Measurements from ENCODE around the gene ANK2.

ANK2 gene

DNA sequence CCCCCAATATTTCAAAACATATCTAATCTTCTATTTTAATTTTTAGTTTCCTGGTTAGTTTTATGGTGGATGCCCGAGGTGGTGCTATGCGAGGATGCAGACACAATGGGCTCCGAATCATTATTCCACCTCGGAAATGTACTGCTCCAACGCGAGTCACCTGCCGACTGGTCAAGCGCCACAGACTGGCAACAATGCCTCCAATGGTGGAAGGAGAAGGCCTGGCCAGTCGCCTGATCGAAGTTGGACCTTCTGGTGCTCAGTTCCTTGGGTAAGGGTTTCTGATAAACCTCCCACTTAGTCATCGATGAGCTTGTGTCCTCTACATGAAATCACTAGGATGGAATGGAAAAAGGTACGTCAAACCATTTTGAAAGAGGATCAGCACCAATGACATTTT is 280.7 kb downstream of the ANK2 start:
- no peak for DNase-seq (ENCODE audit: low read depth in 4 of 4, low spot score in 1 of 4)

DNA sequence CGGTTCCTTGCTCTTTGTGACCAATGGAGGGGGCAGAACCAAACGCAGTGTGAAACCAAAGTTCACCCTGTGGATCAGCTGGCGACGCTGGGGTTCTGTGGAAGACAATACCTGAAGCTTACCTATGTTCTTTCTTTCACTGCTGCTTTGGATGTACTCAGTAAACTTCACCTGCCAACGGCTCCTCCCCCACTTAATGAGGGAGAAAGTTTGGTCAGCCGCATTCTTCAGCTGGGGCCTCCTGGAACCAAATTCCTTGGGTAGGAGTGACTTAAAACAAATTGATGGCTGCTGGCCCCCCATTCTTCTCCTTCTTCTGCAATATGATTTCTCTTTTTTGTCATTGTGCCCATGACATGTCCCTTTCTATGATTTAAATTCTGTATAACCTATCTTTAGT is 282.4 kb downstream of the ANK2 start:
- no peak for DNase-seq (ENCODE audit: low read depth in 4 of 4, low spot score in 1 of 4)

DNA sequence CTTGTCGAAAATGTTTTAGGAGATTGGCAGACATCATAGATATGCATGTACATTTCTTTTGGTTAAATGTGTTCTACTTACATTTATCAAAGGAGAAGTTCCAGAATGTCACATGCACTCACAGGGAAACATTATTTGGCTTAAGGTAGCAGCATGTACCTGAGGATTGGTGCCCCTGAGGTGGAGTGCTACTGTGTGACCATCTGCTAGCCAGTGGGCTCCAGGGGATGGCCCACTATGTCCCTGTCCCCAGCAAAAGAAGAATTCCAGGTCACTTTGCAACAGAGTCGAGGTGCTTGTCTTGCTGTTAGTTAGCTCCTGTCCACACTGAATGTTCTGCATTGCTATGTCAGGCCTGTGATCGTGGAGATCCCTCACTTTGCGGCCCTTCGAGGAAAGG is 283.2 kb downstream of the ANK2 start:
- no peak for DNase-seq (ENCODE audit: low read depth in 4 of 4, low spot score in 1 of 4)

DNA sequence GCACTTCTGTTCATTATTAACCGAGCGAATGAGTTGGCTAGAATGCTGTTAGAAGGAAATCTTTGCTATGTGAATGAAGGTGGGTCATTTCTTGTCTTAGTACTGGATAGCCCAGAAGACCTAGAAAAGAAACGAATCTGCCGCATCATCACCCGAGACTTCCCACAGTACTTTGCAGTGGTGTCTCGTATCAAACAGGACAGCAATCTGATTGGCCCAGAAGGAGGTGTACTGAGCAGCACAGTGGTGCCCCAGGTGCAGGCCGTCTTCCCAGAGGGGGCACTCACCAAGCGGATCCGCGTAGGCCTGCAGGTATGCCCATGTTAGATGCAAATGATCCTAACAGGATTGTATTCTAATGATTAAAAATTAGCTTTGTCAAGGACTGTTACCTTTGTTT is 286.3 kb downstream of the ANK2 start:
- no peak for DNase-seq (ENCODE audit: low read depth in 4 of 4, low spot score in 1 of 4)

DNA sequence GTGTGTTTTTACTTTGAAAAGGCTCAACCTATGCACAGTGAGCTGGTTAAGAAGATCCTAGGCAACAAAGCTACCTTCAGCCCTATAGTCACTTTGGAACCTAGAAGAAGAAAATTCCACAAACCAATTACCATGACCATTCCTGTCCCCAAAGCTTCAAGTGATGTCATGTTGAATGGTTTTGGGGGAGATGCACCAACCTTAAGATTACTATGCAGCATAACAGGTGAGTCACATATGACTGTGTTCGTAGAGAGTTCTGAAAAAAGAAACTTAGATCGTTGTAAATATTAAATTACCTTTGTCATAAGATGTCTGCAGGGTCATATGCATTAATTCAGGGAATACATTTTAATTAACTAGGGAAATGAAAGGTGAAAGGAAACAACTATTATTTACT is 287.1 kb downstream of the ANK2 start:
- no peak for DNase-seq (ENCODE audit: low read depth in 4 of 4, low spot score in 1 of 4)

DNA sequence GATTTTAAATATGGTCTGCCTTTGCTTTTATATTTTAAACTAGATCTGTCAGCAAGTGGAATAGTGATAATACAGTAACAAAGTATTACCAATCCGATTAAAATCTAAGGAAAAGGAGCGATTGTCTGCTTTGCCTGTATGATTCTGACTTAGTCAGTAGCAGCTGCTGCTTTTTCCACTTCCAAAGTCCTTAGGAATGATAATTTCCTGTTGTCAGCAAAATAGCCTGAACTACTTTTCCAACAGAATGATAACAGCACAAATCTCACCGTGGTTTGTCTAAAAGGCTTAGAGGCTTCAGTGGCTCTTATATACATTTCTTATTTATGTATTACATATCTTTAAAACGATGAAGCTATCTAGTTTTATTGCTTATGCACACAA is 290.0 kb downstream of the ANK2 start:
- no peak for DNase-seq (ENCODE audit: low read depth in 4 of 4, low spot score in 1 of 4)

DNA sequence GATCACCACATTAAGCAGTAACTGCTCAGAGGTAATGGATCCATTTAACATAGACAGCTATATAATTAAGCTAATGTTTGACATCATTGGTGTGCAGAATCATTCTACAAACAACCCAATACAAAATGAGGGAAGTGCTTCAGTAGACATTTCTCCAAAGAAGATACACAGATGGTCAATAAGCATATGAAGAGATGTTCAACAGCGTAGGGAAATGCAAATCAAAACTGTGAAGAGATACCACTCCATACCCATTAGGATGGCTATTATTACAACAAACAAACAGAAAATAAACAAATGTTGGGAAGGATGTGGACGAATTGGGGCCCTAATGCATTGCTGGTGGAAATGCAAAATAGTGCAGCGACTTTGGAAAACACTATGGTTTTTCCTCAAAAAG is 294.6 kb downstream of the ANK2 start:
- no peak for DNase-seq (ENCODE audit: low read depth in 4 of 4, low spot score in 1 of 4)

DNA sequence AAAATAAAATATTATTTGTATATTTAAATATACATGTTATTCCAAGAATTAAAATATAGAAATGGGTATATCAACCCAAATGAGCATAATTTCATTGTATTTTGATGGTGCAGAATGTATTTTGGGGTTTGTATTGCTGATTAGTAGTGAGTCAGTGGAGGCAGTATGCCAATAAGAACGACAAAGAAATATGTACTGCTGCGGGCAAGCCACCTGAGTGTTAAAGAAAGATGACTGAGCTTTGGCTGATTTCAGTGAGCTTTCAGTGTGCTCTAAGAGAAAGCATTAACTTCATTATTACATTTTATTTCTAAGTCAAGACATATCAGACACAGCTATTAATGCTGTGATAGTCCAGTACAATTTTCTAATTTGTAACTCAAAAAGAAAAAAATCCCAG is 297.8 kb downstream of the ANK2 start:
- DNase-seq (ENCODE audit: low read depth in 4 of 4, low spot score in 1 of 4) = no peak

DNA sequence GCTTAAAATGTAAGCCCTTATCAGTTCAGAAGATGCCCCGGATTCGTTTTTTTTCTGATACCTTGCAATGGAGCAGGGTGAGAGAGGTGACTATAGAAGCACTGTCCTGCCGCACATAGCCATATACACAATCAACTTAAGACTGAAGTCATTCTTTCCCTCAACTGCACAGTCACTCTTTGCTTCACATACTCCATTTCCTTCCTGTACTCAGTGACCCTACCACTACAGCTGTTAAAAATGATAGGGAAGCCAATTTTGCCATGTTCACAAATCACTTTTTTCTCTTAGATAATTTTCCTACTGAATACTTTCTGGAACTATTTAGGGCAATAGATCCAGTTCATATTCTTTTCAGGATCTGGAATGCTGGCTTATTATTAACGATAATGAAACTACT is 300.0 kb downstream of the ANK2 start:
- DNase-seq (ENCODE audit: low read depth in 4 of 4, low spot score in 1 of 4) = no peak

DNA sequence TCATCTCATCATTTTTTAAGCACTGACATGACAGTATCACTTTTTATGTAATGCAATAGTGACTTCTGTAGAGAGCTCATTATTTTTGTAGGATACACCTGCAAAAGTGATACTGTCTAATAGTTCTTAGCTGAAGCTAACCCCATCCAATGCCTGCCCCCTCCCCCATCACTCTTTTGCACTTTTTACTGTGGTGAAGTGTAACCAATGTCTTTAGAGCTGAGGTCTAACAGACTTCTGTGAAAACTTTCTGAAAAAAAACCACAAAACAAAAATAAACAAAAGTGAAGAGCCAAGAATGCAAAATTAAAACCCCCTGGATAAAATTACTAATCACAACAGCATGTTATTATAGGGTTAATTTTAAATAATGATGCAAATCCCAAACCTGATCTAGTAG is 301.1 kb downstream of the ANK2 start:
- no peak for DNase-seq (ENCODE audit: low read depth in 4 of 4, low spot score in 1 of 4)

DNA sequence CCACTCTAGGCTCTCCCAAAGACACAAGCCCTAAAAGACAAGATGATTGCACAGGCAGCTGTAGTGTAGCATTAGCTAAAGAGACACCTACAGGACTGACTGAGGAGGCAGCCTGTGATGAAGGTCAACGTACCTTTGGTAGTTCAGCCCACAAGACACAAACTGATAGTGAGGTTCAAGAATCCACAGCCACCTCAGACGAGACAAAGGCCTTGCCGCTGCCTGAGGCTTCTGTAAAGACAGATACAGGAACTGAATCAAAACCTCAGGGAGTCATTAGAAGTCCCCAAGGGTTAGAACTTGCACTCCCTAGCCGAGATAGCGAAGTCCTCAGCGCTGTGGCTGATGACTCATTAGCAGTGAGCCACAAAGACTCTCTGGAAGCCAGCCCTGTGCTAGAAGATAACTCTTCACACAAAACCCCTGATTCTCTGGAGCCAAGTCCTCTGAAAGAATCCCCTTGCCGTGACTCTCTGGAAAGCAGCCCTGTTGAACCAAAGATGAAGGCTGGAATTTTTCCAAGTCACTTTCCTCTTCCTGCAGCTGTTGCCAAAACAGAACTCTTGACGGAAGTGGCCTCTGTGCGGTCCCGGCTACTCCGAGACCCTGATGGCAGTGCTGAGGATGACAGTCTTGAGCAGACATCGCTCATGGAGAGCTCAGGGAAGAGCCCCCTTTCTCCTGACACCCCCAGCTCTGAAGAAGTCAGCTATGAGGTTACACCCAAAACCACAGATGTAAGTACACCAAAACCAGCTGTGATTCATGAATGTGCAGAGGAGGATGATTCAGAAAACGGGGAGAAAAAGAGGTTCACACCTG is 306.3 kb downstream of the ANK2 start:
- peak in 3 of 4 experiments; percentile 23 to 70 (median 58) for DNase-seq (ENCODE audit: low read depth in 4 of 4, low spot score in 1 of 4)

DNA sequence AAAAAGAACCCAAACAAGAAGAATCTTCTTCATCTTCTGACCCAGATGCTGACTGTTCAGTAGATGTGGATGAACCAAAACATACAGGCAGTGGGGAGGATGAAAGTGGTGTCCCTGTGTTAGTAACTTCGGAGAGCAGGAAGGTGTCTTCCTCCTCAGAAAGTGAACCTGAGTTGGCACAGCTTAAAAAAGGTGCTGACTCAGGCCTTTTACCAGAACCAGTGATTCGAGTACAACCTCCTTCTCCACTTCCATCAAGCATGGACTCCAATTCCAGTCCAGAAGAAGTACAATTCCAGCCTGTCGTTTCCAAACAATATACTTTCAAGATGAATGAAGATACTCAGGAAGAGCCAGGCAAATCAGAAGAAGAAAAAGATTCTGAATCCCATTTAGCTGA is 307.0 kb downstream of the ANK2 start:
- no peak for DNase-seq (ENCODE audit: low read depth in 4 of 4, low spot score in 1 of 4)

DNA sequence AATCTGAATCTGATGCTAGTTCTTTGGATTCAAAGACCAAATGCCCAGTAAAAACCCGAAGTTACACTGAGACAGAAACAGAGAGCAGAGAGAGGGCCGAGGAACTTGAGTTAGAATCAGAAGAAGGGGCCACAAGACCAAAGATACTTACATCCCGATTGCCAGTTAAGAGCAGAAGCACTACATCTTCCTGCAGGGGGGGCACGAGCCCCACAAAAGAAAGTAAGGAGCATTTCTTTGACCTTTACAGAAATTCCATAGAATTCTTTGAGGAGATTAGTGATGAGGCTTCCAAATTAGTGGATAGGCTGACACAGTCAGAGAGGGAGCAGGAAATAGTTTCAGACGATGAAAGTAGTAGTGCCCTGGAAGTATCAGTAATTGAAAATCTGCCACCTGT is 309.3 kb downstream of the ANK2 start:
- no peak for DNase-seq (ENCODE audit: low read depth in 4 of 4, low spot score in 1 of 4)

DNA sequence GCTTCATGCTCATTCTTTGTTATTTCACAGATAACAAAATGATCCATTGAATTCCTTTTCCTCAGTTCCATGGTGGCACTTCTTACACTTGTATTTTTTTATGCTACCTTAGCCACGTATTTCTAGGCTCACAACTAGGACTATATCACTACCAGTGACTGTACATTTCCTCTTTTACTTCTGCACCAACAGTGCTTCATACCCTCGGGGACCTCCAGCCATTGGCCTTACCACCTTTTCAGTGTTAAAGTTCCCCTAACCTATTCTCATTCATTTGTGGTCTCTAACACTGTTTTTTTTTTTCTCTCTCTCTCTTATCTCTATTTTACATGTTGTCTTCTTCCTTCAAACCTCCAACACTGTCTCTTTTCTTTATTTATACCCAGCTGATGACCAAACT is 315.9 kb downstream of the ANK2 start:
- no peak for DNase-seq (ENCODE audit: low read depth in 4 of 4, low spot score in 1 of 4)

DNA sequence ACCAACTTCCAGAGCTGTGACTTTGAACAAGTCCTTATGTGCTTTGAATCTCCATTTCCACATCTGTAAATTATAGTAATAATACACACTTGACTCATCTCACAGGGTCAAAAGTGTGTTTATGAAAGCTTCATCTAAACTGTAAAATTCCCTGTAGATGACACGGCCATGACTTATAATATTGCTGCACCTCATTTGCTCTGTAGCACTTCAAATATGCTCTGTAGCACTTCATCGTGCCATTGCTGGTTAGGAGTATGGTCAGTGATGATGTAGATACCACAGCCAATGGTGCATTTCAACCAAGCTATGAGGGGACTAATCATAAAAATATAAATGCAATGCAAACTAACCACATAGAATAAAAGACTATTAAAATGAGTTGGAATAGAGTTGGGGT is 318.6 kb downstream of the ANK2 start:
- no peak for DNase-seq (ENCODE audit: low read depth in 4 of 4, low spot score in 1 of 4)

DNA sequence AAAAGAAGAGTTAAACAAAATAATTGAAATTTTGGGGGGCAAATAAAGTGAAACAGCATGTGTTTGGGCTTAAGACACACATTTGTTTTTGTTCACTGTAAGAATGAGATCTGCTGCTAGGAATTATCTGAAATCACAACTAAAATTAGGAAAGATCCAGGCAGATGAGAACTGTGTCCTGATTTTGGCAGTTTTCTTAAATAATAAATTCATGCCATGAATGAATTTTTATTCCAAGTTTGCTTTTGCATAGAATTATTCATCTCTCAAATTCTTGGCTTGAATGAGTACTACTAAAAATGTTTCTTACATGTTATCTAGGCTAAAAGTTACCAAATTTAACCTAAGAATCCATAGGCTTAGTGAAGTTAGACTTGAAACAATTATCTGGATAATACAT is 321.7 kb downstream of the ANK2 start:
- no peak for DNase-seq (ENCODE audit: low read depth in 4 of 4, low spot score in 1 of 4)

DNA sequence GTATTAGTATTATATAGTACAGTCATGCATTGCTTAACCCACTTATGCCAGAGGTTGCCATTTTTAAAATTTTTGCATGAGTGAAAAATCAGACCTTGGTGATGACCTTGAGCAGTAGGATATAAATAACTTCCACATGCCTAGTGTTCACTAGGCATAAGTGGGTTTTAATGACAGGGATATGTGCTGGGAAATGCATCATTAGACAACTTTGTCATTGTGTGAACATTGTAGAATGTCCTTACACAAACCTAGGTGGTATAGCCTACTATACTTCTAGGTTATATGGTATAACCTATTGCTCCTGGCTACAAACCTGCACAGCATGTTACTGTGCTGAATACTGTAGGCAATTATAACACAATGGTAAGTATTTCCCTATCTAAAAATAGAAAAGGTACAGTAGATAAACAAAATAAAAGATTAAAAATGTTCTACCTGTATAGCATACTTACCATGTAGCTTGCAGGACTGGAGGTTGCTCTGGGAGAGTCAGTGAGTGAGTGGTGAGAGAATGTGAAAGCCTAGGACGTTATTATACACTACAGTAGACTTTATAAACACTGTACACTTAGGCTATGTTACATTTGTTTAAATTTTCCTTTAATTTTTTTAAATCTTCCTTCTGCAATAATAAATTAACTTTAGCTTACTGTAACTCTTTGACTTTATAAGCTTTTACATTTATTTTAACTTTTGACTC is 326.7 kb downstream of the ANK2 start:
- DNase-seq (ENCODE audit: low read depth in 4 of 4, low spot score in 1 of 4) = no peak

DNA sequence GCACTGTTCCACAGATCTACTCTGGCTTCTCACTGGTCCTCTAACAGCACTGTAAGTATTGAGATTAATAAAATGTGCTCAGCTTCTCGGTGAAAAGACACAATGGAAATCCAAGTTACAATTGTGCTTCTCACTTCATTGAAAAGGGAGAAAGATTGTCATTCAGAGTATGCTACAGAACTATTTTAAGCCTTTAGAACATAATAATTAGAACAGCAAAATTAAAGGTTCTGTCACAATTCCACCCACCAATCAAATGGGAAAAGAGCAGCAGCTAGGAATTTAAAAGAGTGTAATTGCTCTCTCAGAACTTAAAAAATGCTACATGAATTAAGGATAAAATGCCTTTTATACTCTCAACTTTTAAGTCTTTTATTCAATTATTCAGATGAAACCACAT is 329.4 kb downstream of the ANK2 start:
- DNase-seq (ENCODE audit: low read depth in 4 of 4, low spot score in 1 of 4) = no peak

DNA sequence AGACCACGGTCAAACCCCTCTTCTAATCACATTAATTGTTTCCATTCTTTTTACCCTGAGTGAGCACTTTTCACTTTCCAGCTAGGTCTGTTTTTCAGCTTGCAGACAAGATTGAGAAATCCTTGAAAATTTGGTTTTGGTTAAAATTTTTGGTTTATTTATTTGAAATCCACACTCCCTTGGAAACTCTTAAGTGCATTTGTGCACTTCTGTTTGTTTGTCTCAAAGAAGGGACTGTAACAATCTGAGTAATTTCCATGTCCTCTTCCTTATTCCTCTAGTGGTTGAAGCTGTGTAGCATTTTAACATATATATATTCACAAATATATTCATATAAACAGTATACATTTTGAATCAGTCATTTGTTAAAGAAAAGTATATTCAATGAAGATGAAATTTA is 333.3 kb downstream of the ANK2 start:
- DNase-seq (ENCODE audit: low read depth in 4 of 4, low spot score in 1 of 4) = no peak

DNA sequence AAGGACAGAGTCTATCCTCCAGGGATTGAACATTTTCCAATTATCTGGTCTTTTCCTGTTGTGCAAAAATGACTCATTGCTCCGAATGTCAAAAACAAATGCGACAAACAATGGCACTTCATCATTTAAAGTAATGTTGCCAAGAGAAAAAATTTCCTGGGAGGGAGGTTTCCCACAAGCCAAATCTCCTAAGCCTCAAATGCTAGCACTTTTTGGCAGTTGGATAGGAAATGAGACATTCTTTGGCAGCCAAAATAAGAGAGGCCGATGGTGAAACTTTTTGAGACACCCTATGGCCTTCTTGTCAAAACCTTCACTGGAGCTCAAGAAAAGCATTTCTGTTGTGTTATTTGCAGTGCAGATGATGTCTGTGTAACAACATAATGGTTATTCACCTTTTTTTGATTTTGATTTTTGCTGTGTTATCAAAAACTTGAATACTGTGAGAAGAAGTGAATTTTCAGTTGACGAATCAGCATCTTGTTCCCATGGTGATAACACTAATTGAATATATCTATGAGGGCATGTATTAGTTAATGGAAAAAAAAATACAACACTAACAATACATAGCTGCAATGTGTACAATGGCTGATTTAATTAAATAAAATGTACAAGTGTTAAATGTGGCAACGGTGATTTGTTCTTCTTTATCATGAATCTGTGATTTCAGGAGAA is 333.8 kb downstream of the ANK2 start:
- DNase-seq (ENCODE audit: low read depth in 4 of 4, low spot score in 1 of 4) = no peak

DNA sequence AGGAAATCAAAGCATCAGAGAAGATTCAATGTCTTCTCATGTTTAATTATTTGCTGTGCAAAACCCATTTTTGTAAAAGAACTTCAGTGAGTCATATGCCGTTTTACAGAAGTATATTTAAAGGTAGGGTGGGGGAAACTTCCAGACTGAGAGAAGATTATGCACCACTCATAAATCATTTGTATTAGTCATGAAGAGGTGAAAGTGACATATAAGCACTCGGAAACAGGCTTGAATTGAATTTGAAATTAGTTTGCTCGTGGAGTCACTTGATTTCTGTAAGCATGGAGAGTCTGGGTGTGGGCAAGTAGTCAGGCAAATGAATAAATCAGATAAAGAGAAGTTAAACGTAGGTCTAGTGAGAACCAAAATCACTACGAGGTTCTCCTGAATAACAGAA is 335.1 kb downstream of the ANK2 start:
- DNase-seq (ENCODE audit: low read depth in 4 of 4, low spot score in 1 of 4) = no peak

DNA sequence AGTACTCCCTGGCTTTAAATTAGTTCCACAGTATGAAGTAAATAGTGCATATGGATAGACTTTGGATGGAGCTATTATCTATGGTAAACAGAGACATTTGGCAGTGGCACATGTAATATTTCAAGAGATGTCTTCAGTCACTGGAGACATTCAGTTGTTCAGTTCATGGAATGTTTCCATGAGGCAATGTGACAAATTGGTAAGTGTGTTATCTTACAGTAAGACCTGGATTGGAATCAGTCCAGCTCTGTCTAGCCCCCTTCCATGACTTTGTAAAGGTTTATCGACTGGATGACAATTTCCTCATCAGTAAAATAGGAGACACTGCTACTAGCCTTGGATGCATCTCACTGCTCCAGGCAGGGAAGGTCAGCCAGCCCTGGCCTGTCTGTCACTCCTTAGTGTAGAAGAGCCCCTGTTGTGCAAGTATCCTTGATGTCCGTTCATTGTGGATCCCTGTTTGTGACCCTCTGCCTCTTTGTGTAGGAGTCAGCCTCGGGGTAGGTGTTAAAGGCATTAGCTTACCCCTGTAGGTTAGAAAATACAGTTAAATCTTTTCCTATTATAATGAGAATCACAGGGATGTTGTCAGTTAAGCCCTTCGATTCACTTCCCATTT is 335.9 kb downstream of the ANK2 start:
- DNase-seq (ENCODE audit: low read depth in 4 of 4, low spot score in 1 of 4) = no peak

All from stimulated activated CD4-positive, alpha-beta T cell treated with anti-CD3 and anti-CD28 coated beads, Interleukin-1b, Interleukin-23, amount 100 ng/mL, for 24 hours (primary cell).